ENCODE data around the gene RAB4B. TPM values are rescaled to one million over a fixed set of nuclear protein-coding genes. Genes with fewer than 3 reads are reported as not detected.
A peak's percentile ranks its signal among the peaks of the same experiment; 100 is the strongest.

RAB4B gene
- total RNA-seq, 4 donors from 2014 or later, result 22.9 to 26.6 (median 23.2) TPM

- no peak for DNase-seq (ENCODE audit: extremely low spot score)
- peaks cover 71 to 98% (median 91%) of the 10 kb centered on the region in 4 donors for H3K36me3 ChIP-seq
- H3K4me1 ChIP-seq, result peaks cover 12 to 25% (median 23%) of the 10 kb centered on the region in 4 donors
- H3K4me3 ChIP-seq, result no peak overlapping the region
- H3K9me3 ChIP-seq, result no peaks in the 10 kb centered on the region
- H3K27ac ChIP-seq (replicated peaks in 1 of 4), result no peak overlapping the region
- 86% methylated on average over 9 of the region's 9 CpGs for WGBS
- TF ChIP-seq POLR2A (IDR thresholded peaks at IDR 0.05; ENCODE audit: low read depth) (no peak), POLR2AphosphoS5 (IDR thresholded peaks at IDR 0.05) (no peak), CTCF (IDR thresholded peaks at IDR 0.05) (no peak), EP300 (IDR thresholded peaks at IDR 0.05) (no peak)
- intact Hi-C loops (cut with DNase I), result no loop called here
- no peaks in the 10 kb centered on the region for H3K27me3 ChIP-seq
These were observed 41.4 kb upstream of the RAB4B start for GRCh38 chr19:40736661-40737060.

GRCh38 chr19:40737102-40737644, 40.9 kb upstream of the RAB4B start:
- no peak for DNase-seq (ENCODE audit: extremely low spot score)
- Histone ChIP-seq H3K27ac (replicated peaks in 1 of 4) (no peak overlapping the region), H3K9me3 (no peaks in the 10 kb centered on the region), H3K36me3 (peaks cover 71 to 94% (median 88%) of the 10 kb centered on the region in 4 donors), H3K4me1 (peaks cover 13 to 26% (median 24%) of the 10 kb centered on the region in 4 donors), H3K4me3 (no peak overlapping the region), H3K27me3 (no peaks in the 10 kb centered on the region)
- TF ChIP-seq EP300 (IDR thresholded peaks at IDR 0.05) (no peak), CTCF (IDR thresholded peaks at IDR 0.05) (no peak), POLR2AphosphoS5 (IDR thresholded peaks at IDR 0.05) (no peak), POLR2A (IDR thresholded peaks at IDR 0.05; ENCODE audit: low read depth) (no peak)
- intact Hi-C loops (cut with DNase I), result no loop called here
- WGBS, result no CpG with 5 or more reads among the region's 9 CpGs

GRCh38 chr19:40739030-40739839, 38.8 kb upstream of the RAB4B start:
- no peak for DNase-seq (ENCODE audit: extremely low spot score)
- TF ChIP-seq CTCF (IDR thresholded peaks at IDR 0.05) (no peak), EP300 (IDR thresholded peaks at IDR 0.05) (no peak), POLR2A (IDR thresholded peaks at IDR 0.05; ENCODE audit: low read depth) (no peak), POLR2AphosphoS5 (IDR thresholded peaks at IDR 0.05) (no peak)
- Histone ChIP-seq H3K9me3 (no peaks in the 10 kb centered on the region), H3K36me3 (peaks cover 51 to 84% (median 70%) of the 10 kb centered on the region in 4 donors), H3K4me3 (no peak overlapping the region), H3K27me3 (no peaks in the 10 kb centered on the region), H3K4me1 (peaks cover 13 to 26% (median 24%) of the 10 kb centered on the region in 4 donors), H3K27ac (replicated peaks in 1 of 4) (peak overlapping the region; percentile 46 to 77 (median 62))
- 84% methylated on average over 11 of the region's 22 CpGs for WGBS
- intact Hi-C loops (cut with DNase I), result no loop called here

- intact Hi-C loops (cut with DNase I), result no loop called here
- no peak for DNase-seq (ENCODE audit: extremely low spot score)
- Histone ChIP-seq H3K27me3 (no peaks in the 10 kb centered on the region), H3K27ac (replicated peaks in 1 of 4) (peak overlapping the region; percentile 46 to 77 (median 62)), H3K4me3 (peak overlapping the region in 3 of 4 donors; percentile 3 to 38 (median 20)), H3K36me3 (peaks cover 43 to 75% (median 61%) of the 10 kb centered on the region in 4 donors), H3K9me3 (no peaks in the 10 kb centered on the region), H3K4me1 (peaks cover 13 to 34% (median 29%) of the 10 kb centered on the region in 4 donors)
- TF ChIP-seq EP300 (IDR thresholded peaks at IDR 0.05) (no peak), CTCF (IDR thresholded peaks at IDR 0.05) (no peak), POLR2AphosphoS5 (IDR thresholded peaks at IDR 0.05) (no peak), POLR2A (IDR thresholded peaks at IDR 0.05; ENCODE audit: low read depth) (no peak)
- 81% methylated on average over 8 of the region's 16 CpGs for WGBS
These were observed 38.0 kb upstream of the RAB4B start for GRCh38 chr19:40739871-40740703.

Data from esophagus muscularis mucosa (tissue), 4 donors.